OCI-LY3 (cell line): ENCODE results near the gene RPUSD3.

Experiments
- CTCF ChIP-seq: fragments of 200-600, 300-600 bp; sonication (generic); IDR thresholded peaks from 2 replicates; pipeline ENCODE4 v1.5.1; 2014; ENCODE audit warnings: antibody characterized with exemption, low read length, low read depth
- EZH2phosphoT487 ChIP-seq: fragments of 200-600 bp; shearing (Covaris generic); IDR thresholded peaks from 2 replicates; pipeline ENCODE4 v1.6.1; 2018; ENCODE audit warnings: antibody characterized with exemption, mixed run types, low read depth

DNA sequence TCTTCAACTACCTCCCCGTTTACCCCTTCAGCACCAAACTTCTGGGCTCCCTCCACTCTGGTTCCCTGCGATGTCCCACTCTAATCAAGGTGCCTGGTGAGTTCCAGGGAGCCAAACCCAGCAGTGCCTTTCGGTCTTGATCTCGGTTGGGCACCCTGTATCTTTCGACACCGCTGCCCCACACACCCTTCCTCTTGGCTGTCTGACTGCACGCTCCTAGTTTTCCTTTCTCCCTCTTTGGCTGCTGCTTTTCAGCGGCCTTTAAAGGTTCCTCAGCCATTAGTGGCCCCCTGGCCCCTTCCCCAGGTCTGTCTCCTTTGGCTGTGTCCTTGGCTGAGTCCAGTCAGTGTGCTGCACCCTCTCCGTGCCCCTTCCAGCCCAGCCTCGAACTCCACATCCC lies 33.0 kb downstream of the RPUSD3 start:
- TF ChIP-seq CTCF (no peak), EZH2phosphoT487 (no peak)
